VCaP (cell line): Measurements from ENCODE around the gene TNFAIP3.

Experiments used
- H3K27ac ChIP-seq: fragments of 450-650 bp; 2 replicates; pipeline ENCODE4 v1.5.1; 2017
- TF ChIP-seq, protein P1 (sequence below): fragments of 450-650 bp; conservative IDR thresholded peaks from 2 replicates; pipeline ENCODE4 v1.5.1; 2017; ENCODE audit warnings: mild to moderate bottlenecking, moderate library complexity

Gene TNFAIP3

DNA sequence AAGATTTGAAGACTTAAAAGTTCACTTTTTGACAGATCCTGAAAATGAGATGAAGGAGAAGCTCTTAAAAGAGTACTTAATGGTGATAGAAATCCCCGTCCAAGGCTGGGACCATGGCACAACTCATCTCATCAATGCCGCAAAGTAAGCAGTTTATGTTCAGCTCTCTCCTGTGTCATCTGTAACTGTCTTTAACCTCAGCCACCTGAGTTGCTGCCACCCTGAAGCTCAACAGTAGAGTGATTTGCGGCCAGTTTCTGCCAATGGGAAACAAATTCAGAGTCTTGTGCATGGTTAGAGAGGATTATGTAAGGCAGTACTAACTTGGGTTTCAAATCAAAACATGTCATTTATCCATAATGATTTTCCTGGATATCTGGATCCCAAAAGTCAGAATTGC lies 10.1 kb downstream of the TNFAIP3 start:
- H3K27ac ChIP-seq: no peak overlapping the region
- TF ChIP-seq, protein P1, sequence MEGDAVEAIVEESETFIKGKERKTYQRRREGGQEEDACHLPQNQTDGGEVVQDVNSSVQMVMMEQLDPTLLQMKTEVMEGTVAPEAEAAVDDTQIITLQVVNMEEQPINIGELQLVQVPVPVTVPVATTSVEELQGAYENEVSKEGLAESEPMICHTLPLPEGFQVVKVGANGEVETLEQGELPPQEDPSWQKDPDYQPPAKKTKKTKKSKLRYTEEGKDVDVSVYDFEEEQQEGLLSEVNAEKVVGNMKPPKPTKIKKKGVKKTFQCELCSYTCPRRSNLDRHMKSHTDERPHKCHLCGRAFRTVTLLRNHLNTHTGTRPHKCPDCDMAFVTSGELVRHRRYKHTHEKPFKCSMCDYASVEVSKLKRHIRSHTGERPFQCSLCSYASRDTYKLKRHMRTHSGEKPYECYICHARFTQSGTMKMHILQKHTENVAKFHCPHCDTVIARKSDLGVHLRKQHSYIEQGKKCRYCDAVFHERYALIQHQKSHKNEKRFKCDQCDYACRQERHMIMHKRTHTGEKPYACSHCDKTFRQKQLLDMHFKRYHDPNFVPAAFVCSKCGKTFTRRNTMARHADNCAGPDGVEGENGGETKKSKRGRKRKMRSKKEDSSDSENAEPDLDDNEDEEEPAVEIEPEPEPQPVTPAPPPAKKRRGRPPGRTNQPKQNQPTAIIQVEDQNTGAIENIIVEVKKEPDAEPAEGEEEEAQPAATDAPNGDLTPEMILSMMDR: no peak

DNA sequence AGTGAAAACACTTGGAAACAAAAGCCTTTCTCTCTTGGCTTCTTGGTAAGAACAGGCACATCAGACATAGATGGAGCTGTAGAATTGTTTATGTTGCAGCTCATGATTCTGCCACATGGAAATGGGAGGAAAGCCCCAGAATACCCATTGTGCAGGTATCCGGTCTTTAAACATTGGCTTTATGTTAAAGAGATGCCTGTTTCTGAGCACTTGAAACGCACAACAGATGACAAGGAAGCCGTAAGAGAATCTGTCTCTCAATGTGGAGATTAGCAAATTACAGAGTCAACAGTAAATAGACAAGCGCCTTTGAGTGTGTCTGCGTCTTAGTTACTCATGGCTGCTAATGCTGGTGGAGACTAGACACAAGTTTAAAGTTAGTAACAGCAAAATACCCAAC lies 10.5 kb downstream of the TNFAIP3 start:
- H3K27ac ChIP-seq: no peak overlapping the region
- TF ChIP-seq, protein P1: no peak

DNA sequence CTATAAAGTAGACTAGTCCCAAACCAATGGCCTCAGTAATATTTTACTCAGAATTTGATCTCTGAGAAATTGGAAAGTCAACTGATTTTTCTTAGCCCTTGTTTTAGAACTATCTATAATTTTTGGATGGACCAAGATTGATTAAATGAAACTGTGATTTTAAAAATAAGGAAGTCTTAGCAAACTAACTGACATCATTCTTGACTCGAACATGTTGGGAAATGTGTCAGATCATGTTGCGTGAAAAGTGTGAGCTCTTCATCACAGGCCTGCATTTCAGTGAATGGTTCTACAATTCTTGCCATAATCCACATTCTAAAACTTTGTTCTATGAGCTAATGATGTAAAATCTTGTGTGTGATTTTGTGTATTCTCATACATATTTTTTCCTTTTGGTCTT lies 11.0 kb downstream of the TNFAIP3 start:
- TF ChIP-seq, protein P1: no peak
- no peak overlapping the region for H3K27ac ChIP-seq

DNA sequence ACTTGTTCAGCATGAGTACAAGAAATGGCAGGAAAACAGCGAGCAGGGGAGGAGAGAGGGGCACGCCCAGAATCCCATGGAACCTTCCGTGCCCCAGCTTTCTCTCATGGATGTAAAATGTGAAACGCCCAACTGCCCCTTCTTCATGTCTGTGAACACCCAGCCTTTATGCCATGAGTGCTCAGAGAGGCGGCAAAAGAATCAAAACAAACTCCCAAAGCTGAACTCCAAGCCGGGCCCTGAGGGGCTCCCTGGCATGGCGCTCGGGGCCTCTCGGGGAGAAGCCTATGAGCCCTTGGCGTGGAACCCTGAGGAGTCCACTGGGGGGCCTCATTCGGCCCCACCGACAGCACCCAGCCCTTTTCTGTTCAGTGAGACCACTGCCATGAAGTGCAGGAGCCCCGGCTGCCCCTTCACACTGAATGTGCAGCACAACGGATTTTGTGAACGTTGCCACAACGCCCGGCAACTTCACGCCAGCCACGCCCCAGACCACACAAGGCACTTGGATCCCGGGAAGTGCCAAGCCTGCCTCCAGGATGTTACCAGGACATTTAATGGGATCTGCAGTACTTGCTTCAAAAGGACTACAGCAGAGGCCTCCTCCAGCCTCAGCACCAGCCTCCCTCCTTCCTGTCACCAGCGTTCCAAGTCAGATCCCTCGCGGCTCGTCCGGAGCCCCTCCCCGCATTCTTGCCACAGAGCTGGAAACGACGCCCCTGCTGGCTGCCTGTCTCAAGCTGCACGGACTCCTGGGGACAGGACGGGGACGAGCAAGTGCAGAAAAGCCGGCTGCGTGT lies 11.6 kb downstream of the TNFAIP3 start:
- TF ChIP-seq, protein P1: no peak
- H3K27ac ChIP-seq: no peak overlapping the region

DNA sequence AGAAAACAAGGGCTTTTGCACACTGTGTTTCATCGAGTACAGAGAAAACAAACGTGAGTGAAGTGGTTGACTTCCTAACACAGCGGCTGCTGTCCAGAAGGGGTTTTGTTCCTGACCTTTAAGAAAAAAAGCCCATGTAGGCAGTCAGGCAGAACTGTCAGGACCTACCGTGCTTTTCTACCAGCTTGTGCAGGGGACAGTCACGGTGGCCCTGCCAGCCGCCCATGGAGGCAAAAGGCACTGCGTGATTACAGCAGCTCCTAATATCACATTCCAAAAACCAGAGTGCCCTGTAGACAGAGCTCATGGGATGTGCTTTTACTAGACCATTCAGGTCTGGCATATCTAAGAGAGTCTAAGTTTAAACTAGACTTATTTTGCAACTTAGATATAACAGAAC lies 12.2 kb downstream of the TNFAIP3 start:
- TF ChIP-seq, protein P1: no peak
- no peak overlapping the region for H3K27ac ChIP-seq

DNA sequence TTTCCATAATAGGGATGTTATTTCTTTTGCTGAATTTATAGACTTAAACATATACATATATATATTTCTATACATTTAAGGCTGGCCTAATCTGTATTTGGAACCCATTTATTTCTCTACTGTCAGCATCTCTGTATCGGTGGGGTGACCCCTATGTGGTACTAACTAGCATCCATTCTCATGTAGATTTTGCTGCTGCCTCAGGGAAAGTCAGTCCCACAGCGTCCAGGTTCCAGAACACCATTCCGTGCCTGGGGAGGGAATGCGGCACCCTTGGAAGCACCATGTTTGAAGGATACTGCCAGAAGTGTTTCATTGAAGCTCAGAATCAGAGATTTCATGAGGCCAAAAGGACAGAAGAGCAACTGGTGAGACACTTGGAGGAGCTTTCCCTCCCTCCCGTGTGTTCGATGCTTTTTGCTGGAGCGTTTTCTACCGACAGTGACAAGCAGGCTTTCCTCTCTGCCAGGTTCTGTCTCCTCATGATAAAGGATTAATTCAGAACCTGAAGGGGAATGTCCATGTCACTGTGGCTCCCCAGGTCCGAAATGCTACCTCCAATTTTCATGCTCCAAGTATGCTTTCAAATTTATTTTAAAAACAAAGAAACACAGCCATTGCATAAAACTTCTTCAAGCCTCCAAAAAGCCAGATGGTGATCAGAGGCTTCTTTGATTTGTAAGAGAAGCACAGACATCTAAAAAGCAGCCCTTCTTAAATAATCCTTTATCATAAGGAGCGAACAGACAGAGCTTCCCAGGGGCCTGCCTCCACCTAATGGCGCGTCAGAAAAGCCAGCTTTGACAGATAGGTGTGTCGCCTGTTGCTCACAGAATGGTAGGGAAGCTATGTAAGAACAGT lies 13.1 kb downstream of the TNFAIP3 start:
- H3K27ac ChIP-seq: no peak overlapping the region
- TF ChIP-seq, protein P1: no peak

DNA sequence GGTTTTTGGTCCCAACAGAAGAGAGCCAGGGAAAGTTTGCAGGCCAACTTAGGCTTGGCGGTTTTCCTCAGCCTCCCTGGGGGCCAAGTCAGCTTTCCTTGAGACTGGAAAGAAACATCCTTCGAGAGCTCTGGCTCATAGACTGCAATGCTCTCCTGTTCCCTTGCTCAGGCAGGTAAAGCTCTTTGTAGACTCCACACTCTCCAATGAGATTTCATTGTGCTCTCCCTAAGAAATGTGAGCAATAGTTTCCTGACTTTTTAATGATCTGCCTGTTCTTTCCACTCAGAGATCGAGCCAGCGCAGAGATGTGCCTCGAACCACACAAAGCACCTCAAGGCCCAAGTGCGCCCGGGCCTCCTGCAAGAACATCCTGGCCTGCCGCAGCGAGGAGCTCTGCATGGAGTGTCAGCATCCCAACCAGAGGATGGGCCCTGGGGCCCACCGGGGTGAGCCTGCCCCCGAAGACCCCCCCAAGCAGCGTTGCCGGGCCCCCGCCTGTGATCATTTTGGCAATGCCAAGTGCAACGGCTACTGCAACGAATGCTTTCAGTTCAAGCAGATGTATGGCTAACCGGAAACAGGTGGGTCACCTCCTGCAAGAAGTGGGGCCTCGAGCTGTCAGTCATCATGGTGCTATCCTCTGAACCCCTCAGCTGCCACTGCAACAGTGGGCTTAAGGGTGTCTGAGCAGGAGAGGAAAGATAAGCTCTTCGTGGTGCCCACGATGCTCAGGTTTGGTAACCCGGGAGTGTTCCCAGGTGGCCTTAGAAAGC lies 13.9 kb downstream of the TNFAIP3 start:
- no peak overlapping the region for H3K27ac ChIP-seq
- TF ChIP-seq, protein P1: no peak
